ENCODE measurements around the gene ESPL1. TPM values are rescaled to one million over a fixed set of nuclear protein-coding genes. Genes with fewer than 3 reads are reported as not detected.

Gene ESPL1
- total and polyA plus RNA-seq, 3 experiments from 2014 or later, result 58.4 to 63.4 TPM; not detected in 1

- H3K27me3 ChIP-seq (ENCODE audit: insufficient read depth, low read length, poor library complexity, severe bottlenecking), result no peaks in the 10 kb centered on the region
- peaks cover 7 to 9% of the 10 kb centered on the region in 2 donors for H3K27me3 Mint-ChIP-seq
- ChIA-PET POLR2A (no interaction called here), CTCF (interaction anchor here (1.0 to 13.8 kb wide), 2 partner anchors 18 to 26 kb away, joined by 3 to 98 read pairs; no protein-coding TSS in a partner anchor)
- peaks cover 26 to 38% (median 30%) of the 10 kb centered on the region in 3 donors for H3K4me1 Mint-ChIP-seq
- peaks cover 29% of the 10 kb centered on the region for H3K4me1 ChIP-seq (ENCODE audit: insufficient read depth, low read length)
- no peaks in the 10 kb centered on the region for H3K9me3 ChIP-seq (ENCODE audit: low read length)
- H3K36me3 ChIP-seq (ENCODE audit: insufficient read depth, low read length), result no peaks in the 10 kb centered on the region
- H3K4me3 ChIP-seq (ENCODE audit: low read length), result no peak overlapping the region
- H3K4me3 Mint-ChIP-seq, result no peak overlapping the region
- peak overlapping the region in 5 of 8 donors; percentile 22 to 61 (median 58) for H3K27ac Mint-ChIP-seq
- H3K36me3 Mint-ChIP-seq, result peaks cover 0 to 3% (median 0%) of the 10 kb centered on the region in 3 donors
- DNase-seq, result no peak
- no peak overlapping the region for H3K27ac ChIP-seq (ENCODE audit: low read depth, low read length)
- no peaks in the 10 kb centered on the region for H3K9me3 Mint-ChIP-seq
Measured at GRCh38 chr12:53239643-53240258, 28.3 kb upstream of the ESPL1 start.

- H3K4me1 Mint-ChIP-seq, result peaks cover 8 to 18% (median 10%) of the 10 kb centered on the region in 3 donors
- no peak overlapping the region for H3K4me3 ChIP-seq (ENCODE audit: low read length)
- no peaks in the 10 kb centered on the region for H3K27me3 ChIP-seq (ENCODE audit: insufficient read depth, low read length, poor library complexity, severe bottlenecking)
- ChIA-PET CTCF (interaction anchor here (0.9 to 13.8 kb wide), 6 partner anchors 9 to 83 kb away, joined by 3 to 98 read pairs (median 4); partner anchors contain the start of gene RARG), POLR2A (no interaction called here)
- H3K36me3 Mint-ChIP-seq, result peaks cover 0 to 3% (median 0%) of the 10 kb centered on the region in 3 donors
- H3K4me3 Mint-ChIP-seq, result peak overlapping the region in 1 of 7 donors; percentile 41
- no peaks in the 10 kb centered on the region for H3K9me3 Mint-ChIP-seq
- H3K4me1 ChIP-seq (ENCODE audit: insufficient read depth, low read length), result peaks cover 9% of the 10 kb centered on the region
- no peak overlapping the region for H3K27ac ChIP-seq (ENCODE audit: low read depth, low read length)
- peak overlapping the region in 3 of 8 donors; percentile 4 to 83 (median 65) for H3K27ac Mint-ChIP-seq
- no peak for DNase-seq
- H3K9me3 ChIP-seq (ENCODE audit: low read length), result no peaks in the 10 kb centered on the region
- no peaks in the 10 kb centered on the region for H3K36me3 ChIP-seq (ENCODE audit: insufficient read depth, low read length)
- H3K27me3 Mint-ChIP-seq, result peaks cover 7 to 15% of the 10 kb centered on the region in 2 donors
Measured at GRCh38 chr12:53241623-53242412, 26.3 kb upstream of the ESPL1 start.

- Histone ChIP-seq H3K27me3 (ENCODE audit: insufficient read depth, low read length, poor library complexity, severe bottlenecking) (no peaks in the 10 kb centered on the region), H3K27ac (ENCODE audit: low read depth, low read length) (no peak overlapping the region), H3K36me3 (ENCODE audit: insufficient read depth, low read length) (no peaks in the 10 kb centered on the region), H3K4me3 (ENCODE audit: low read length) (no peak overlapping the region), H3K9me3 (ENCODE audit: low read length) (no peaks in the 10 kb centered on the region), H3K4me1 (ENCODE audit: insufficient read depth, low read length) (no peaks in the 10 kb centered on the region)
- H3K9me3 Mint-ChIP-seq, result no peaks in the 10 kb centered on the region
- H3K36me3 Mint-ChIP-seq, result peaks cover 0 to 3% (median 0%) of the 10 kb centered on the region in 3 donors
- peaks cover 7 to 15% of the 10 kb centered on the region in 2 donors for H3K27me3 Mint-ChIP-seq
- no peak for DNase-seq
- ChIA-PET POLR2A (no interaction called here), CTCF (interaction anchor here (0.8 to 13.8 kb wide), 5 partner anchors 10 to 63 kb away, joined by 3 to 98 read pairs (median 3); partner anchors contain the start of genes CSAD and ZNF740)
- H3K4me1 Mint-ChIP-seq, result peaks cover 0 to 8% (median 0%) of the 10 kb centered on the region in 3 donors
- H3K4me3 Mint-ChIP-seq, result no peak overlapping the region
- peak overlapping the region in 3 of 8 donors; percentile 7 to 37 (median 13) for H3K27ac Mint-ChIP-seq
Measured at GRCh38 chr12:53244337-53244736, 23.8 kb upstream of the ESPL1 start.

- no peaks in the 10 kb centered on the region for H3K9me3 ChIP-seq (ENCODE audit: low read length)
- Mint-ChIP-seq H3K36me3 (peaks cover 0 to 3% (median 0%) of the 10 kb centered on the region in 3 donors), H3K27me3 (peaks cover 6 to 15% of the 10 kb centered on the region in 2 donors), H3K27ac (peak overlapping the region in 1 of 8 donors; percentile 24), H3K4me1 (peaks cover 0 to 4% (median 0%) of the 10 kb centered on the region in 3 donors), H3K9me3 (no peaks in the 10 kb centered on the region), H3K4me3 (no peak overlapping the region)
- no peaks in the 10 kb centered on the region for H3K27me3 ChIP-seq (ENCODE audit: insufficient read depth, low read length, poor library complexity, severe bottlenecking)
- ChIA-PET CTCF (interaction anchor here (0.8 to 13.8 kb wide), 5 partner anchors 9 to 179 kb away, joined by 3 to 98 read pairs (median 3); partner anchors contain the start of gene ESPL1), POLR2A (no interaction called here)
- H3K27ac ChIP-seq (ENCODE audit: low read depth, low read length), result no peak overlapping the region
- DNase-seq, result no peak
- H3K36me3 ChIP-seq (ENCODE audit: insufficient read depth, low read length), result no peaks in the 10 kb centered on the region
- H3K4me1 ChIP-seq (ENCODE audit: insufficient read depth, low read length), result no peaks in the 10 kb centered on the region
- H3K4me3 ChIP-seq (ENCODE audit: low read length), result no peak overlapping the region
Measured at GRCh38 chr12:53245286-53245685, 22.8 kb upstream of the ESPL1 start.

- Mint-ChIP-seq H3K27ac (peak overlapping the region; percentile 90 to 100 (median 98)), H3K27me3 (peaks cover 0 to 1% of the 10 kb centered on the region in 2 donors), H3K4me3 (peak overlapping the region; percentile 97 to 99 (median 99)), H3K9me3 (no peaks in the 10 kb centered on the region), H3K36me3 (peaks cover 0 to 38% (median 0%) of the 10 kb centered on the region in 3 donors), H3K4me1 (peaks cover 32 to 46% (median 46%) of the 10 kb centered on the region in 3 donors)
- DNase-seq, result peak; percentile 68 to 84 (median 69)
- Histone ChIP-seq H3K4me3 (ENCODE audit: low read length) (peak overlapping the region; percentile 83), H3K27ac (ENCODE audit: low read depth, low read length) (peak overlapping the region; percentile 73), H3K27me3 (ENCODE audit: insufficient read depth, low read length, poor library complexity, severe bottlenecking) (no peaks in the 10 kb centered on the region), H3K9me3 (ENCODE audit: low read length) (no peaks in the 10 kb centered on the region), H3K36me3 (ENCODE audit: insufficient read depth, low read length) (no peaks in the 10 kb centered on the region), H3K4me1 (ENCODE audit: insufficient read depth, low read length) (peaks cover 41% of the 10 kb centered on the region)
- ChIA-PET POLR2A (interaction anchor here (0.6 to 1.3 kb wide), 7 partner anchors 32 to 249 kb away, joined by 3 to 8 read pairs (median 4); partner anchors contain the start of gene TARBP2), CTCF (interaction anchor here (0.6 to 7.0 kb wide), 27 partner anchors 9 to 187 kb away, joined by 3 to 166 read pairs (median 4); partner anchors contain the start of genes AAAS, CSAD, ESPL1 and ITGB7)
Measured at GRCh38 chr12:53251477-53252348, 16.4 kb upstream of the ESPL1 start.

- no peaks in the 10 kb centered on the region for H3K9me3 ChIP-seq (ENCODE audit: low read length)
- H3K9me3 Mint-ChIP-seq, result no peaks in the 10 kb centered on the region
- ChIA-PET CTCF (interaction anchor here (0.9 to 7.0 kb wide), 5 partner anchors 15 to 188 kb away, joined by 3 to 166 read pairs (median 5); partner anchors contain the start of genes CSAD, ESPL1 and ZNF740), POLR2A (interaction anchor here (0.6 to 1.5 kb wide), 4 partner anchors 14 to 248 kb away, joined by 3 to 5 read pairs (median 4); partner anchors contain the start of gene TARBP2)
- peak overlapping the region; percentile 97 to 99 (median 99) for H3K4me3 Mint-ChIP-seq
- peaks cover 0 to 1% of the 10 kb centered on the region in 2 donors for H3K27me3 Mint-ChIP-seq
- H3K27ac Mint-ChIP-seq, result peak overlapping the region; percentile 86 to 100 (median 97)
- peaks cover 0 to 39% (median 0%) of the 10 kb centered on the region in 3 donors for H3K36me3 Mint-ChIP-seq
- H3K4me1 ChIP-seq (ENCODE audit: insufficient read depth, low read length), result peaks cover 41% of the 10 kb centered on the region
- peak overlapping the region; percentile 73 for H3K27ac ChIP-seq (ENCODE audit: low read depth, low read length)
- DNase-seq, result no peak
- no peaks in the 10 kb centered on the region for H3K27me3 ChIP-seq (ENCODE audit: insufficient read depth, low read length, poor library complexity, severe bottlenecking)
- peak overlapping the region; percentile 83 for H3K4me3 ChIP-seq (ENCODE audit: low read length)
- H3K4me1 Mint-ChIP-seq, result peaks cover 32 to 46% (median 46%) of the 10 kb centered on the region in 3 donors
- no peaks in the 10 kb centered on the region for H3K36me3 ChIP-seq (ENCODE audit: insufficient read depth, low read length)
Measured at GRCh38 chr12:53252349-53252916, 15.7 kb upstream of the ESPL1 start.
